HG03095 (cell line): Measurements from ENCODE around the gene DSTN.

Experiments used
- ATAC-seq: cut with Tn5 transposase; IDR thresholded peaks from one replicate; pipeline ENCODE4 v1.9.1; 2021; ENCODE audit warnings: moderate library complexity; ENCODE audit not compliant: unreplicated experiment

DSTN gene

DNA sequence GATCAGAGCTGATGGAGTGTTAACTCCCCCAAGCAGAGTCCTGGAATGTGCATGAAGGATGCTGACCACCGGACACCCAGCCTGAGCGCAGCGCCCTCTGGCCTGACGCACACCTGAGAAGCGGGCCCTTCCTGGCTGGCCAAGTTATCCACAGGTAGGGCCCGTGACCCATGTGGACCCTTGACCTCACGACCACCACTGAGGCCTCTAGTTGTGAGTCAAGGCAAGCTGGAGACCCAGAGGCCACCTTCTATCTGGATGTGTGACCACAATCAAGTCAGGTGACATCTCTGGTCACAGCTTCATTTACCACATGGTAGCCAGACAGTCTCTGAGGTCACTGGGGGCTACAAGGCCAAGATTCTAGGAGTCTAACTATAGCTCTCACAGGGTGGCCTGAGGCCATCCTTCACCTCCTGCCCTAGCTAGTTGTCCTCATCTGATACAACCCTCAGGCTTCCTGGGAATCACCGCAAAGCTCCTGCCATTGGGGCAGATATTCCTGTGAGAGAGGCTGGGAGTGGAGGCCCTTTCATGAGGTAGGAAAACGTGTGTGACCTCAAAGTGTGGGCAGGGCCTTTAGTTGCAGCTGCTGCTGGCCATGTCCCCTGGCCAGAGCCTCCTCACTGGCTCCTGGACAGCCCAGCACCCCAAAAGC lies 53.1 kb downstream of the DSTN start:
- ATAC-seq, result no peak

DNA sequence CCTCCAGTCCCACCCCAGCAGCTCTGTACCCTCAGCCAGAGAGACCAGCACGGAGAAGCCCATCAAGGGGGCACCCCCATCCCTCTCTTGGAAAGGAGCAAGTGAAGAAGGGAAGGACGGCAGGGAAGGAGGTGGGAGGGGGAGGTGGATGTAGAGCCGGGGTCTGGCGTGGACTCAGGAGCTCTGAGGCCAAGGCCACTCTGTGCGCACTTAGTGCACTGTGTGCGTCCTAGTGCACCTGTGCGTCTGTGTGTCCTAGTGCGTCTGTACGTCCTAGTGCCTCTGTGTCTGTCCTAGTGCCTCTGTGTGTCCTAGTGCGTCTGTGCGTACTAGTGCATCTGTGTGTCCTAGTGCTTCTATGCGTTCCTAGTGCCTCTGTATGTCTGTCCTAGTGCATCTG lies 54.2 kb downstream of the DSTN start:
- no peak for ATAC-seq

DNA sequence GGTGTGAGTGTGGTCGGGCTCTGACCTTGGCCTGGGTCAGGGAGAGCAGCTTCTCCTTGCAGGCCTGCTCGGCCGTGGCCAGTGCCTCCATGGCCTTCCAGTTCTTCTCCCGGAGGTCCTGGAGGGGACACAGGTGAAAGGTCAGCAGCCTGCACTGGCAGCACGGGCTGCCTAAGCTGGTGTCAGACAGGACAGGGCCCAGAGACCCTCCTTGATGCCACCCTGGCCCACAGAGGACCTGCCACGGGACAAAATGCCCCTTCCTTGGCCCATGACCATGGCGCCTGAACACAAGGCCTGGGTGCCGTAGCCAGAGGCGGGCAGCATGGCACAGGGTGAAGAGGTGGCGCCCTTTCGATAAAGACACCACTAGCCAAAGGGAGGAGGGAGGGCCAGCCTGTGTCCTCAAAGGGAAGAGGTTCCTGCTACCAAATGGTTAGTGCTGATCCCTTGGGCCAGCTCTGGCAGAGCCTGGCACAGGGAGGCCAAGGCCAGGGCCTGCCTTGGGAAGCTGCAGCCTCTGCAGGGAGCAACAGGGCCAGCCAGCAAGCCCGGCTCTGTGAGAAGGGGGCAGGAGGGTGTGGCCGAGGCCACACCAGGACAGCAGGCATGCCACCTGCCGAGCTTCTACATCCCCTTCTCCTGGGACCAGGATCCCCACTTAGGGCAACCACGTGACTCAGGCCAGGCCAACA lies 54.8 kb downstream of the DSTN start:
- no peak for ATAC-seq

DNA sequence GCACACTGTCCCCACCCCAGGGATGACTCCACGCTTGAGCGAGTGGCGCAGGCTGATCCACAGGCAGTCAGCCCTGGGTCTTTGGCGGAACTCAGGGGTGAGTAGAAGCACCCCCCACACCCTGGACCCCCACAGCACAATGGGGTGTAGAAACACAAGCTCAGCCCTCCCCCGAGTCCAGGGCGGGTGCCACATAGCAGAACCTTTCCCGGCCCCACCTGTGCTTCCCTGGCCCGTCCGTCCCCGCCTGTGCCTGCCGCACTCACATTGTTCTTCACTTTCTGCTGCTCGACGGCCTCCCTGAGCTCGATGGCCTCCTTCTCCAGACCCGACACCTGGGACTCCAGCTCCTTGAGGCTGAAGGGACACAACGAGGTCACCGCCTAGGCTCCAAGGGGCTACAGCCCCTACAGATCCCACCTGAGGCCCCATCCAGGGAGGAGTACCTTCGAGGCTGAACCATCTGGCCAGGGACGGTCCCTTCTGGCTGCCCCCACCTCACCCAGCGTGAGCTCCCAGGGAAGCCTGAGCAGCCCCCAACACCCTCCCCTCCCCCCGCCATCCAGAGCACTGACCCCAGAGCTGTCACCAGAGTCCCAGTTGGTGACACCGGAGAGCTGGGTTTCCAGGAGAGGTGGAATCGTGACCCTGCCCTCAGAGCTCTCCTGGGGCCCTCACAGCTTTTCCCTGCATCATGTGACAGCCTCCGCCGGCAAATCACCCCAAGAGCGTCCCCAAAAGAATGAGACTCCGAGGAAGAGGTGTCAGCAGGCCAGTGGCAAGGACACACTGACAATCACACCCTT lies 55.6 kb downstream of the DSTN start:
- no peak for ATAC-seq

DNA sequence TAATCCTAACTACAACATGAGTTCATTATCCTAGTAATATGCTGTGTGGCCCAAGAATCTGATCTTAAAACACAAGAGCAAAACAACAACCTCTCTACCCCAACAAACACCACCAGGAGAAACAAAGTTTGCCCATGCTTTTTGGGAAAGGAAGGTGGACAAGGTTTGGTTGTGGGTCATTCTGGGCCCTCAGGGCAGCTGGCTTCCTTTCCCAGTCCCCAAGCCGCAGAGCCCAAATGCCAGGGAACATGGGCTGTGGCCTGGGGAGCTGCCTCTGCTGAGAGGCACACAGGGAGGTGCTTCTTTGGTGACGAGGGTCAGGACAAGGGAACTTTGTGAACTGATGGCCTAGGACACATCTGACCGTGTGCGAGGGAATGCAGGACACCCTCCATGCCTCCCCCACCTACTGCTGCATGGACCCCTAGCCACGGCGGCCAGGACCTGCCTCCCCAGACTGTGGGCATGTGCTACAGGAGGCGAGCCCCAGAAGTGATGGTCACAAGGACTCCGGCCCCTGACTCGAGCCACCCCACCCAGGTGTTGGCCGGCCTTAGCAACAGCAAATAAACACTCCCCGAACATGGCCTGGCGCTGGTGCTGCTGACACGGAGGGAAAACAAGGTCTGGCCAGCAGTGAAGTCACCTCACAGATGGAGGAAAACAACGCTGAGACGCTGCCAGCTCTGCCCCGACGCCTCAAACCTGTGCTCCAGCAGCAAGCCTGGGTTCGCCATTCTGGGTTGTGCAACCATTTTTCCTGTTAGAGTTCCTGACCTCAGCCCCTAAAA lies 56.5 kb downstream of the DSTN start:
- no peak for ATAC-seq

DNA sequence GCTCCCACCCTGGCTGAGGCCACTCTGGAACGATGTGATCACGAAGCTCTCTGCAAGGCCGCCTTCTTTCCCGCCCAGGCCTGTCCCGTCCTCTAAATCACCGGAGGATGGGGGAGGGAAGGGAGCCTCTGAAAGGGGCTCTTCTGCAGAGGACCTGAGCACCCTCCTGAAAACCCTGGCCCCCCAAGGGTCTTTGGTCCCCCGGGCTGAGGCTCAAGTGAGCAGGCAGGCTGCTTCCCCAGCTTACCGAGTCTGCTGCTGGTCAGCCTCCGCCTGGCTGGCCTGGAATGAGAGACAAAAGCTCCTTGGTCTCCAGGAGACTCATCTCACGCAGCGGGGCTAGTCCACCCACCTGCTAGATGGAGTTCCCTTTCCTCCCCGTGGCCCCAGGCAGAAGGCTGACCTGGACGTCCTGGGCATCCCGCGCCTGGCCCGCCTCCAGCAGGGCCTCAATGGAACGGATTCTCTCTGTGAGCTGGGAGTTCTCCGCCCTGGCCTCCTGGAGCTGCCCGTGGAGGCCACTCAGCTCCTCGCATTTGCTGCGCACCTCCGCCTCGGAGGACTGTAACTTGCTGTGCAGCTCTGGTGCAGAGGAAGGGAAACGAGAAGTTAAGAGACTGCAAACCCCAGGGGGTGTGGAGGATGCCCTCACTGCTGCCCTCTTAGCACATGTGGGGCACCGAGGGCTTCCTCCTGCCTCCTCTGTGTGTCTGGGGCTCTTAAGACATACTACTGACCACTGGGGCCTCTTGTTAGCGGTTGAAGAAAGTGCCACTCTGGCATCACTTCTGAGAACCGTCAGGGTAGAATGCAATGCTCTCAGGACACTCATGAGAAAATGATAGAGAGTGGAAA lies 57.5 kb downstream of the DSTN start:
- no peak for ATAC-seq

DNA sequence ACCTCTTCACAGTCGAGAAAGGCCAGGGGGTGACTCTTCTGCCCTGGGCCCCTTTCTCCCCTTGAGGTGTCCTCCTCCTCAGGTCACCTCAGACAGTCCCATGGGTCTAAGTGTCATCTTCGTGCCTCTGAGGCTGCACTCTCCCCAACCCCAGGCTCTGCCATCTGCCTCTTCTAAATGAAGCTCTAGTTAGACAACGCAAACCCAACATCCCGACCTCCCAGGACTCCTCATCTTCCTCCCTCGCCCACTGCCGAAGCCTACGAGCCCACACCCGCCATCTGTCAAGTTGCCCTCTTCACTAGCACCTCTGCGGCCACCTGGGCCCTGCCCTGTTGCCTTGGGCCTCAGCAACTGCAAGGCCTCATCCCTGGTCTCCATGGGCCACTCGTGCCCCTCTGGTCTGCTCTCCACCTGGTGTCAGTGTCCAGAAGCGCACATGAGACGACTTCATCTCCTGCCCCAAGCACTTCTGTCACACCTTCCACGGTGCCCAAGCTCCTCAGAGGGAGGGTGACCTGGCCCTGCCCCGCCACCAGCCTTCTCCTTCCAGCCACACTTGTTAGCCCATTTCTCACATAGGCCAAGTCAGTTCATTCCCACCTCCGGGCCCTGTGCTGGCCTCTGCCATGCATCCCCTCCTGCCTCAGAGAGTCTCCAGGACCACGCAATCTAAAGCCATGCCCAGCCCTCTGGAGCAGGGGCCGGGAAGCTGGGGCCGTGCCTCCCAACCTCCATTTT lies 58.4 kb downstream of the DSTN start:
- no peak for ATAC-seq

DNA sequence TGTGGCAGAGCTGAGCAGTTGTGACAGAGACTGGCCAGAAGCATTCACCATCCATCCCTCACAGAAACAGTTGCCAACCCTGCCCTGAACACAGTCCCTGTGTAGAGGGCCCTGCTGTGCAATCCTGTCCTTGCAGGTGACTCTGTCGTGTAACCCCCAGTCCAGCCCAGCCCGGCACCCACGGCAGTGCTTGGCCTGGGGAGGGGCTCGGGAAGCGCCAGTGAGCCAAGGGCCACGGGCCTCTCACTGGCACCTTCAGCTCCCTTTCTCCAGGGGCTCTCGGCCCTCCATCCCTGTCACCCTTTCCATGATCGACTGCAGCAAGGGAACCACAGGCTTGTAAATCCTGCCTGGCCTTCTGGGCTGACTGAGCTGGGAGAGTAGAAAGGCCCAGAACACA lies 59.1 kb downstream of the DSTN start:
- no peak for ATAC-seq

DNA sequence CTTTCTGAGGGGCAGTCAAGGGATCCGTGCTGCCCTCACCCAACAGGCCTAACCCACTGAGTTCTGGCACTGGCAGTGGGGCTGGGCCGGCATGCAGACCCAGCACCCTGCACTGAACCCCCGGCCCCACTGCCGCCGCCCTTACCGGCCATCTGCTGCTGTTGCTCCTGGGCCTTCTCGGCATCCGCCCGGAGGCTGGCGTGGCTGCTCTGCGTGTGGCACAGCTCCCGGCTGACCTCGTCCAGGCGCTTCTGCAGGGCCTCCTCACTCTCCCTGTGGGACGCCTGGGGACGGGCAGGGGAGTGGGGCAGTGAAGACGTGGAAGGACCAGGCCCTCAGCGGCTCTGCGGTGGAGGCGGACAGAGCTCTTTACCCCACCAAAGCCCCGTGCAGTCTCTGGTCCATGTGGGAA lies 59.8 kb downstream of the DSTN start:
- ATAC-seq, result no peak

DNA sequence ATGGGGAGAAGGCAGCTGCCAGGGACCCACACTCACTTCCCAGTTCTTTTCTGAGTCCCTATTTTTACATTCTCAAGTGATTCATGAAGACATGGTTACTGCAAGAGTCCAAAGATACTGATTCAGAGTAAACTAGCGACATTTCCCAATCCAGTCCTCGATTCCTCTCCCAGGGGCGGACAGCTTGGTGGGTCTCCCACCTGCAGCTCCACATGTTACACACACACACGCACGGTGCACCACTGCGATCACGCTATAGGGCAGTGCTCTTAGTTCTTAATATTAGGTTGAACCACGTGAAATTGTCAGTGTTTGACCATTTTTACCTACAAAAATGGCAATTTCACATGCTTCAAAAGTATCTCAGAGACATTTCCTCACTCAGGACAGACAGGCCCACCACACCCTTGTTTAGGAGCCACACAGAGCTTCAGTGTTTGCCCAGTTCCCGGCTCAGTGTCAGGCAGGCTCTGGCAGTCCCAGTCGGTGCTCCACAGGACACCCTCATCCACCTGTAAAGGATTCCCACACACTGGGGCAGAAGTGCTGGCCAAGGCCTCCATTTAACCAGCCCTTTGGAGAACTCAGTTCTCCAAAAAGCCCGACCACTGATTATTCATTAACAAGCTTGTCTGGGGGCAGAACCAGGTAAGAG lies 60.4 kb downstream of the DSTN start:
- no peak for ATAC-seq

DNA sequence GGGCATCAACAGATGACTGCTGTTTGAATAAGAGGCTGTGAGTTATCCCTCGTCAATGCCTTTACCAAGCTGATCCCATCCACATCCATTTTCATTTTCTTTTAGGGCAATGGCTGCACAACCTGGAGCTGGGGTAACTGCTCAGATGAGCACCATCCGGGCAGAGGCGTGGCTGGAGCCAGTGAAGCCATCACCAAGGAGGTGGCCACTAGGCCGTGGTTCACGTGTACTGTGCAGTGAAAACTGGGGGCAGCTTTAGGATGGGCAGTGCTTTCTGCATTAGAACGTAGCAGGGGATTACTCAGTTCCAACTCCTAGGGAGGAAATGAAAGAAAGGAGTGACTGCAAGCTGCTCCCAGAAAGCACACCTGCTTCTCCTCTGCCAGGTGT lies 60.9 kb downstream of the DSTN start:
- ATAC-seq, result no peak

DNA sequence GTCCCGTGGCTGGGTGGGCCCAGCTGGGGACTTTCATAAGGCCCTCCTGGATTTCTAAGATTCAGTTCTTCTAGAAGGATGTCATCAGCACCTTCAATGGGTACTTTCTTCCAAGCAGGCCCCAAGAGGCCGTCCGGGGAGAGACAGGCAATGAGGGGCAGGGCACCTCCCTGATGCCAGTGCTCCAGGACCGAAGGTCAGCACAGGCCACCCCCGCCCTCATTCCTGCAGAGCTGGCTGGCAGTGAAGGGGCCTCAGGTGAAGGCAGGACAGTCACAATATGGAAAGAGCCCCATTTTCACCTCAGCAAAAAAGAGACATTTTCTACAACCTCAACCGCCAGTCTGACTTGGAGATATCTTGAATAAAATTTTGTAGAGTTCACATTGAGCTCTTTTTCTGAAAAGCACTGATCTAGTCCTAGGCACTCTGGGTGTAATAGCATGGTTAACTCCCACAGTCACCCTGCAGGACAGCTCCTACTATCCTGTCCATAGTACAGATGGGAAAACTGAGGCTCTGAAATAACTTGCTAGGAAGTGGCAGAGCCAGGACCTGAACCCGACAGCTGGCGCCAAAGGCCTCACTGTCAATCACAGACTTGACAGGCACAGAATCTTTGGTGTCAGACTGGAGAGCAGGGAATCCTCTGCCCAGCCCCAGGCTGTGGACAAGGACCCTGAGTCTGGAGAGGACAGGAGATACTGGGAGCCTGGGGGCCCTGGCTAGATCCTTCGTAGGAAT lies 61.9 kb downstream of the DSTN start:
- ATAC-seq, result no peak

DNA sequence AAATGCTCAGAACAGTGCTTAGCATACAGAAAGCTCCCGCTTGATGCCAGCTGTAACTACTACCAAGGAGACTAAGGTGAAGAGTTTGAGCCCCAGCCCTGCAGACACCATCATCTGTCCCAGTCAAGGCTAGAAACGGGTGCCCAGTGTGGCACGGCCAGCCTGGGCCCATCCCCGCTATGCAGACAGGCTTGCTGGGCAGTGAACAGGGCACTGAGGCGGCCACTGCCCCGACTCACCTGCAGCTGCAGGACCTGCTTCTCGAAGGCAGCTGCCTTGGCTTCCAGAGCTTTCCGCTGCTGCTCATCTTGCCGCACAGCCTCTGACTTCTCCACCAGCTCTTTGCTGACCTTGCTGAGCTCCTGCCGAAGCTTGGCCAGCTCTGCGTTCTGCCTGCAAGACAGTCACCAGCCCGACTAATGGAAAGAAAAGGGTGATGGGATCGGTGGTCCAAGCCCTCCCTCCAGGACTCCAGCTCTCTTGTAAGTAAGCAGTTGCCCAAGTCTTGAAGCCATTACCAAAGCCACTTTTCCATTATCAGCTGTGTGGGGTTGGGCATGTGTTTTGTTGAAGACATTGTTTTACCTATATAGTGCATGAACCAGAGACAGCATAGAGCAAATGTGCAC lies 63.5 kb downstream of the DSTN start:
- ATAC-seq, result no peak

DNA sequence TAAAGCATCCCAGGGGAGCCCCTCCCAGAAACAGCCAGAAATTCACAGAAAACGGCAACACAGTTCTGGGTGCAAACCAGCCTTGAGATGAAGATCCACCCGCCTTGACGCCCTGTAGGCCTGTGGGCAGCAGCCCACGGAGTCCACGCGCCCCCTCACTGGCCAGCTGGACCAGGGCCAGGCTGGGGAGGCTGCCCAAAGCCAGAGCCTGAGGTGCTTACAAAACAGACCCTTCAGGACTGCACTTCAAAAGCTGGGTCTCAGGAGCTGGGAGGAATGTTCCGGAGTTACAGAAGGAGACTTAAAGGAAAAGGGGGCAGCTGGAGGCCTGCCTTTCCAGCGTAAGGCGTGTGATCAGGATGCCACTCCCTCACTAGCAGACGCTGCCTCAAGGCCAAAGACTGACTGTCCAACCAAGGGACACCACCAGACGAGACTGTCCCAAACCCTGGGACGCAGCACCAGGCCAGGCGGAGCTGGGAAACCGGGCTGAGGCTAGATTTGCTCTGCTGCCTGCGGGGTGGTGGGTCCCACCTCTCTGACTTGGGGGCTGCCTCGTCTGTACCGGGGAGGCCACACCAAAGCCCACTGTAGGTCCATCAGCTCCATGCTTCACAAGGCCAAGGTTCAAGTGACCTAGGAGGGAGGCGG lies 64.1 kb downstream of the DSTN start:
- ATAC-seq, result no peak

DNA sequence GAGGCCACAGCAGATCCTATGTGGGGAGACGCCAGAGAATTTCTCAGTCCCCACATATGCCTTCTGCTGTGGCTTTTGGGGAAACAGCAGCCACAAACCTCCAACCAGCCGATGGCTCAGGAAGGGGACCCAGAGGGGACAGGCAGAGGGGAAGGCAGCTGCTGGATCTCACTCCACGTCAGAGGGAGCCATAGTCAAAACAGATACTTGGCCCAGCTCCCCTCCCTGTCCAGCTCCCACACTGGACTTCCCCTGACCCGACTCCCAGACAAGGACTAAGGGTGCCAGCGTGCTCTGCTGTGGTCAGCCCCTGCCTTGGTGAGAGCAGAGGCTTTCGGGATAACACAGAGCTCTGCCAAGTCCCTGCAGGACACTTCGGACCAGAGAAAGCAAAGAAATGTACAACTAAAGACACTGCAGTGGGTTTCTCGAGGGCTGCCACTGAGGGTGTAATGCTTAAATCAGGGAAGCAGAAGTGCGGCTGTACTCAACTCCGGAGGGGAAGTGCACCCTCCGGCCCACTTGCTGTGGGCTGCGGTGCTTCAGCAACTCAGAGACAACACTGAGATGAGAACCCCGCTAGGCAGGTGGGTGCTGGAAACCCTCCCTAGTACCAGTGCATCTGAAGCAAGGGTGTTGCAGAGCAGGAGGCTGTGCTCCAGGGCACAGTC lies 64.9 kb downstream of the DSTN start:
- ATAC-seq, result no peak

DNA sequence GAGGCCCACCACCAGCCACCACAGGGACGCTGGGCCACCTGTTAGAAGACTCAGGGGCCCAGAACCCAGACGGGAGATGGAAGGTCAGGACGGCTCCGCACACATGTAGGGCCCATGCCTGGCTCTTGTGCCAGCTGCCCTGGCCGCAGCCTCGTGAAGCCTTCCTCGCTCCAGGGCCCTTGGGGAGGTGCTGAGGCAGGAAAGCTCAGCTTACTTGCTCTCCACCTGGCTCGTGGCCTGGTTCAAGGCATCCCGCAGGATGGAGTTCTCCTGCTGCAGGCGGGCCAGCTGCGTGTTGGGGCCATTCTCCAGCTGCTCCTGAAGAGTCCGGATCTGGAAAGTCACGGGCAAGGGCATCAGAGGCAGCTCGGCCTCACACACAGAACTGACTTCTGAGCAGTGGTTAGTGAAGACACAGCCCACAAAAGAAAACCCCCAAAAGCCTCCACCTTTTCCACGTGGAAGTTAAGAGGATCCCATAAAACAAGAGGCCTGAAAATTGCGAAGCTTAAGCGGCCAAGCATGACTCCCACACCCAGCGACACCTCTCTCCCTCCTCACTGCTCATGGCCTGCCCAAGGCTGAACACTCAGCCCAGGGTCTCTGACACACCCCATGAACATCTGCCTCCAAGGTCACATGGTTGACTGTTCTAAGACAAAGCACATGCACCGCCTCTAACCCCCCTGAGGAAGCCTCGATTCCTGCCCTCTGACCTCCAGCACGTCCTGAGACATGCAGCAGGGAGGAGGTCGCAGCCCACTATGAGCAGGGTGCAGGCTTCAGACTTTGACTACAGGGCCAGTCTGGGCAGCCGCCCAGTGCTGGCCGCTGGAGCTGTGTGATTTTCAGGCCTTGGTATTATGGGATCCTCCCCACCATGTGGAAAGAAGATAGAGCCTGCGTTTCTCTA lies 65.7 kb downstream of the DSTN start:
- ATAC-seq, result no peak
